Measurements from ENCODE around the gene LRRC10B. TPM values are rescaled to one million over a fixed set of nuclear protein-coding genes. Genes with fewer than 3 reads are reported as not detected.

Gene LRRC10B
- total and polyA plus RNA-seq, 2 of the 8 experiments (the other 6 are each of a cell fraction or from before 2014, with no cell fraction given), result 0.47 to 0.71 TPM

- TF ChIP-seq RXRA (IDR thresholded peaks at IDR 0.05; ENCODE audit: insufficient read depth, low read depth, low read length), result no peak
- peak; percentile 54; the same call in 1 of the 2 replicates for TF ChIP-seq E2F6 (IDR thresholded peaks at IDR 0.05)
- TF ChIP-seq CTCF (IDR thresholded peaks at IDR 0.05; ENCODE audit: control extremely low read depth in 1 of 3, insufficient read depth in 1 of 3, low read depth in 1 of 3, low read length in 3 of 3), result no peak
- TF ChIP-seq SIRT6 (IDR thresholded peaks at IDR 0.05; ENCODE audit: low read length), result no peak
Observed at GRCh38 chr11:61516191-61516590, 7.6 kb downstream of the LRRC10B start (continued).
